ENCODE data around the gene ENTPD6. TPM values are rescaled to one million over a fixed set of nuclear protein-coding genes. Genes with fewer than 3 reads are reported as not detected.

Gene ENTPD6
- polyA plus RNA-seq, 1 donor from 2014 or later, result 143 TPM

GRCh38 chr20:25236450-25237304 is 41.2 kb downstream of the ENTPD6 start:
- no peak overlapping the region for H3K27ac ChIP-seq (ENCODE audit: low read length)
- no peaks in the 10 kb centered on the region for H3K27me3 ChIP-seq (ENCODE audit: insufficient read depth, low read depth, low read length)
- no peaks in the 10 kb centered on the region for H3K36me3 ChIP-seq (ENCODE audit: insufficient read depth, low read length)
- H3K4me2 ChIP-seq (ENCODE audit: low read length), result no peak overlapping the region
- no peaks in the 10 kb centered on the region for H3F3A ChIP-seq (ENCODE audit: insufficient read depth, low read length, poor library complexity, severe bottlenecking)
- no peaks in the 10 kb centered on the region for H3K9me3 ChIP-seq (ENCODE audit: low read length)
- H2AFZ ChIP-seq (ENCODE audit: low read depth, low read length), result no peak overlapping the region
- H3K9me2 ChIP-seq (ENCODE audit: insufficient read depth, low read length), result no peaks in the 10 kb centered on the region
- no peak overlapping the region for H3K9ac ChIP-seq (ENCODE audit: low read length)
- no peaks in the 10 kb centered on the region for H4K20me1 ChIP-seq (ENCODE audit: insufficient read depth)
- no peak overlapping the region for H3K4me3 ChIP-seq (ENCODE audit: low read length)
- no peak for TF ChIP-seq RAD21 (conservative IDR thresholded peaks at IDR 0.05)
- TF ChIP-seq CTCF (IDR thresholded peaks at IDR 0.05; ENCODE audit: poor library complexity, severe bottlenecking), result no peak
- no peak for TF ChIP-seq EP300 (conservative IDR thresholded peaks at IDR 0.05; ENCODE audit: poor library complexity, severe bottlenecking)
- no peak for TF ChIP-seq REST (IDR thresholded peaks at IDR 0.05; ENCODE audit: borderline replicate concordance)
- TF ChIP-seq TAF1 (IDR thresholded peaks at IDR 0.05; ENCODE audit: low read depth), result no peak
- H3K79me2 ChIP-seq (replicated peaks; ENCODE audit: insufficient read depth, low read length), result no peaks in the 10 kb centered on the region

- no peak overlapping the region for H3K9ac ChIP-seq (ENCODE audit: low read length)
- H3K9me3 ChIP-seq (ENCODE audit: low read length), result no peaks in the 10 kb centered on the region
- H3K4me2 ChIP-seq (ENCODE audit: low read length), result no peak overlapping the region
- no peaks in the 10 kb centered on the region for H4K20me1 ChIP-seq (ENCODE audit: insufficient read depth)
- no peak overlapping the region for H3K4me3 ChIP-seq (ENCODE audit: low read length)
- no peaks in the 10 kb centered on the region for H3K36me3 ChIP-seq (ENCODE audit: insufficient read depth, low read length)
- TF ChIP-seq TAF1 (IDR thresholded peaks at IDR 0.05; ENCODE audit: low read depth), result no peak
- no peak for TF ChIP-seq REST (IDR thresholded peaks at IDR 0.05; ENCODE audit: borderline replicate concordance)
- TF ChIP-seq POLR2AphosphoS5 (IDR thresholded peaks at IDR 0.05), result no peak
- no peak for TF ChIP-seq MXI1 (conservative IDR thresholded peaks at IDR 0.05; ENCODE audit: poor library complexity, severe bottlenecking)
- H2AFZ ChIP-seq (ENCODE audit: low read depth, low read length), result no peak overlapping the region
- no peaks in the 10 kb centered on the region for H3K79me2 ChIP-seq (replicated peaks; ENCODE audit: insufficient read depth, low read length)
- H3K9me2 ChIP-seq (ENCODE audit: insufficient read depth, low read length), result no peaks in the 10 kb centered on the region
- H3K27me3 ChIP-seq (ENCODE audit: insufficient read depth, low read depth, low read length), result no peaks in the 10 kb centered on the region
- no peaks in the 10 kb centered on the region for H3F3A ChIP-seq (ENCODE audit: insufficient read depth, low read length, poor library complexity, severe bottlenecking)
- H3K27ac ChIP-seq (ENCODE audit: low read length), result no peak overlapping the region
Measured at GRCh38 chr20:25237610-25238318, 42.3 kb downstream of the ENTPD6 start.
